ENCODE measurements around the gene AKR7A2.

- TF ChIP-seq CTCF (IDR thresholded peaks at IDR 0.05): no peak
- no peak for TF ChIP-seq POLR2AphosphoS5 (IDR thresholded peaks at IDR 0.05; ENCODE audit: low read depth, low read length)
- TF ChIP-seq SIN3A (IDR thresholded peaks at IDR 0.05; ENCODE audit: borderline replicate concordance, insufficient read depth, low read depth, low read length): no peak
- TF ChIP-seq REST (IDR thresholded peaks at IDR 0.05; ENCODE audit: insufficient read depth in 1 of 2, low read depth in 2 of 2, low read length in 1 of 2): no peak
- no peak for TF ChIP-seq TCF7L2 (IDR thresholded peaks at IDR 0.05; ENCODE audit: low read depth, low read length)
These were observed 38.7 kb downstream of the AKR7A2 start for GRCh38 chr1:19273106-19273843.

Data from Panc1 (cell line).